Kidney epithelial cell (primary cell): Measurements from ENCODE around the gene HNRNPH2. TPM values are rescaled to one million over a fixed set of nuclear protein-coding genes. Genes with fewer than 3 reads are reported as not detected.

ENCODE experiments used
- DNase-seq: peaks from one replicate; pipeline ENCODE4 v3.0.0-alpha.2; 2010; ENCODE audit warnings: low read depth
- H3K27me3 ChIP-seq: 2 replicates; pipeline ENCODE4 v1.6.0; 2011; ENCODE audit warnings: low read length; ENCODE audit not compliant: control insufficient read depth, insufficient read depth
- H3K36me3 ChIP-seq: 2 replicates; pipeline ENCODE4 v1.5.1; 2011; ENCODE audit warnings: low read length; ENCODE audit not compliant: control insufficient read depth, insufficient read depth
- H3K4me3 ChIP-seq: 2 replicates; pipeline ENCODE4 v1.5.1; 2011; ENCODE audit warnings: low read depth, mild to moderate bottlenecking, control low read depth, low read length
- CTCF ChIP-seq: IDR thresholded peaks from 2 replicates; pipeline ENCODE4 v1.5.1; 2011; ENCODE audit warnings: mild to moderate bottlenecking, moderate library complexity, low read length, control low read depth, inconsistent platforms; ENCODE audit not compliant: insufficient read depth, poor library complexity, severe bottlenecking
- total RNA-seq: library from RNA; depleted of rRNA; stranded (reverse); fragments of >200 nt; gene quantifications from 2 replicates; pipeline ENCODE4 v1.2.3, GENCODE V29; 2015

Gene HNRNPH2
- total RNA-seq, 1 donor from 2014 or later = 51.1 TPM

GRCh38 chrX:101385026-101385684 lies 22.9 kb upstream of the HNRNPH2 start:
- DNase-seq = no peak
- TF ChIP-seq CTCF = no peak
- Histone ChIP-seq H3K4me3 (no peak overlapping the region), H3K27me3 (no peaks in the 10 kb centered on the region), H3K36me3 (no peaks in the 10 kb centered on the region)

GRCh38 chrX:101385795-101386541 lies 22.1 kb upstream of the HNRNPH2 start, which contains the start of gene BTK:
Gene BTK, minus strand, starts transcription at chrX:101386191. Its CDS starts 10,907 bp downstream, at chrX:101375284.
- Histone ChIP-seq H3K4me3 (no peak within 1 kb of the TSS), H3K36me3 (no peaks in the 10 kb centered on the region), H3K27me3 (no peaks in the 10 kb centered on the region)
- TF ChIP-seq CTCF = no peak
- DNase-seq = no peak

GRCh38 chrX:101386542-101386885 lies 21.5 kb upstream of the HNRNPH2 start:
- Histone ChIP-seq H3K4me3 (no peak overlapping the region), H3K27me3 (no peaks in the 10 kb centered on the region), H3K36me3 (no peaks in the 10 kb centered on the region)
- no peak for TF ChIP-seq CTCF
- no peak for DNase-seq

GRCh38 chrX:101388604-101389003 lies 19.4 kb upstream of the HNRNPH2 start:
- TF ChIP-seq CTCF = no peak
- no peaks in the 10 kb centered on the region for H3K27me3 ChIP-seq
- no peaks in the 10 kb centered on the region for H3K36me3 ChIP-seq
- DNase-seq = no peak
- H3K4me3 ChIP-seq = no peak overlapping the region

GRCh38 chrX:101390664-101391525 lies 17.1 kb upstream of the HNRNPH2 start, which contains the start of gene RPL36A:
Gene RPL36A, plus strand, starts transcription at chrX:101391011. Its CDS starts 33 bp downstream, at chrX:101391044.
- no peaks in the 10 kb centered on the region for H3K36me3 ChIP-seq
- TF ChIP-seq CTCF = peak; percentile 77
- H3K27me3 ChIP-seq = no peaks in the 10 kb centered on the region
- H3K4me3 ChIP-seq = peak within 1 kb of the TSS; percentile 66
- DNase-seq = peak; percentile 71
